GM12878 (cell line): ENCODE data around the gene STRA8. TPM values are rescaled to one million over a fixed set of nuclear protein-coding genes. Genes with fewer than 3 reads are reported as not detected.

Source experiments
- ASH2L ChIP-seq: fragments of 300-600, 200-600 bp; sonication (generic); IDR thresholded peaks from 2 replicates; pipeline ENCODE4 v1.6.1; 2017; ENCODE audit warnings: low read depth, mild to moderate bottlenecking, borderline replicate concordance
- BCLAF1 ChIP-seq: fragments of 450-650 bp; IDR thresholded peaks from 2 replicates; pipeline ENCODE4 v1.6.1; 2017; ENCODE audit warnings: antibody characterized with exemption, mild to moderate bottlenecking, moderate library complexity
- BMI1 ChIP-seq: fragments of 450-650 bp; IDR thresholded peaks from 2 replicates; pipeline ENCODE4 v1.6.1; 2016; ENCODE audit warnings: mild to moderate bottlenecking, moderate library complexity, borderline replicate concordance
- CEBPB ChIP-seq, 2 experiments: fragments of 150-350 bp in 1 of 2; IDR thresholded peaks; 2 replicates each; pipeline ENCODE4 v1.6.1; 2012 to 2014; ENCODE audit warnings: low read depth in 2 of 2, low read length in 2 of 2, borderline replicate concordance in 1 of 2, inconsistent platforms in 1 of 2
- CEBPZ ChIP-seq: fragments of 150-350 bp; IDR thresholded peaks from 2 replicates; pipeline ENCODE4 v1.6.1; 2016; ENCODE audit warnings: low read depth, low read length
- CHD4 ChIP-seq: fragments of 200-600 bp; sonication (generic); IDR thresholded peaks from 2 replicates; pipeline ENCODE4 v1.6.1; 2016; ENCODE audit warnings: mild to moderate bottlenecking
- ETV6 ChIP-seq, 2 experiments: fragments of 450-650 bp in 1 of 2; IDR thresholded peaks in 1 of 2; conservative IDR thresholded peaks in 1 of 2; 2 replicates each; pipeline ENCODE4 v1.6.1; 2014; ENCODE audit warnings: antibody characterized with exemption in 1 of 2, borderline replicate concordance in 1 of 2, low read depth in 1 of 2, mild to moderate bottlenecking in 1 of 2, moderate library complexity in 1 of 2
- HDAC6 ChIP-seq: fragments of 200-600 bp; sonication (generic); IDR thresholded peaks from one replicate; pipeline ENCODE4 v1.8.0; 2017; ENCODE audit warnings: antibody characterized with exemption; ENCODE audit not compliant: unreplicated experiment
- HDGF ChIP-seq: fragments of 450-650 bp; IDR thresholded peaks from 2 replicates; pipeline ENCODE4 v1.6.1; 2016; ENCODE audit warnings: antibody characterized with exemption
- MTA2 ChIP-seq: fragments of 450-650 bp; IDR thresholded peaks from 2 replicates; pipeline ENCODE4 v1.6.1; 2016; ENCODE audit warnings: low read depth, mild to moderate bottlenecking, moderate library complexity
- MTA3 ChIP-seq: IDR thresholded peaks from 2 replicates; pipeline ENCODE4 v1.6.1; 2012; ENCODE audit warnings: low read length, inconsistent platforms, borderline replicate concordance
- NBN ChIP-seq: fragments of 450-650 bp; IDR thresholded peaks from 2 replicates; pipeline ENCODE4 v1.6.1; 2016
- NKRF ChIP-seq: fragments of 450-650 bp; conservative IDR thresholded peaks from 2 replicates; pipeline ENCODE4 v1.6.1; 2017; ENCODE audit warnings: mild to moderate bottlenecking, moderate library complexity
- NR2C1 ChIP-seq: fragments of 450-650 bp; IDR thresholded peaks from 2 replicates; pipeline ENCODE4 v1.6.1; 2017; ENCODE audit warnings: antibody characterized with exemption, mild to moderate bottlenecking, moderate library complexity
- NR2F1 ChIP-seq: fragments of 450-650 bp; conservative IDR thresholded peaks from 2 replicates; pipeline ENCODE4 v1.6.1; 2017; ENCODE audit warnings: mild to moderate bottlenecking
- RAD21 ChIP-seq: IDR thresholded peaks from 2 replicates; pipeline ENCODE4 v1.6.1; 2011; ENCODE audit warnings: mild to moderate bottlenecking, low read depth, low read length, moderate library complexity; ENCODE audit not compliant: insufficient read depth
- SKIL ChIP-seq: fragments of 450-650 bp; IDR thresholded peaks from 2 replicates; pipeline ENCODE4 v1.6.1; 2017; ENCODE audit warnings: mild to moderate bottlenecking, low read depth, inconsistent platforms; ENCODE audit not compliant: poor library complexity, severe bottlenecking
- SRF ChIP-seq, 2 experiments: IDR thresholded peaks; 2 replicates each; pipeline ENCODE4 v1.6.1; 2011; ENCODE audit warnings: low read depth in 2 of 2, low read length in 2 of 2, mild to moderate bottlenecking in 1 of 2, moderate library complexity in 1 of 2
- STAT1 ChIP-seq: fragments of 450-650 bp; conservative IDR thresholded peaks from 2 replicates; pipeline ENCODE4 v1.6.1; 2014; ENCODE audit warnings: antibody characterized with exemption, mild to moderate bottlenecking
- YBX1 ChIP-seq: fragments of 450-650 bp; IDR thresholded peaks from 2 replicates; pipeline ENCODE4 v1.6.1; 2016; ENCODE audit warnings: antibody characterized with exemption
- ZSCAN29 ChIP-seq: fragments of 450-650 bp; IDR thresholded peaks from 2 replicates; pipeline ENCODE4 v1.6.1; 2017; ENCODE audit warnings: mild to moderate bottlenecking, moderate library complexity
- polyA plus RNA-seq, 11 experiments: library from polyadenylated mRNA; depleted of rRNA in 4 of 11; unstranded in 6 of 11; stranded (reverse) in 5 of 11; fragments of >200 nt; fragmentation: Nextera tagmentation in 4 of 11; fragmentation: Illumina TruSeq in 1 of 11; extraction: Ambion mirVana in 4 of 11; extraction: Trizol in 1 of 11; gene quantifications; 1 replicate in 1 of 11; 2 replicates in 10 of 11; pipeline versions ENCODE4 v1.2.1 to v1.2.3, GENCODE V29; 2011 to 2016; ENCODE audit warnings: inconsistent platforms in 2 of 11, missing spikeins in 2 of 11, low read depth in 1 of 11
- total RNA-seq, 4 experiments: library from RNA; depleted of rRNA in 3 of 4; stranded (reverse); fragments of >200 nt in 3 of 4; fragmentation: Illumina TruSeq in 1 of 4; extraction: Trizol in 1 of 4; gene quantifications; 2 replicates each; pipeline versions ENCODE4 v1.2.1 to v1.2.3, GENCODE V29; 2013 to 2021

The STRA8 gene
- total and polyA plus RNA-seq, 10 of the 15 experiments (the other 5 are each of a cell fraction or from before 2014, with no cell fraction given) = 0.15 TPM; not detected in 9

- TF ChIP-seq CEBPZ (no peak), CEBPB (IDR thresholded peaks at IDR 0.05; ENCODE audit: borderline replicate concordance in 1 of 2, low read depth in 2 of 2, low read length in 2 of 2) (no peak), NKRF (no peak), BCLAF1 (no peak), SKIL (no peak), MTA3 (no peak), NR2C1 (no peak), BMI1 (no peak), HDAC6 (no peak), MTA2 (no peak), CHD4 (no peak), YBX1 (no peak), HDGF (no peak), ETV6 (conservative IDR thresholded peaks at IDR 0.05 in 1 of 2, IDR thresholded peaks at IDR 0.05 in 1 of 2; ENCODE audit: borderline replicate concordance in 1 of 2, low read depth in 1 of 2) (no peak), NR2F1 (peak; percentile 61; the same call in 1 of the 2 replicates), ASH2L (no peak), NBN (peak; percentile 57; the same call in 1 of the 2 replicates), ZSCAN29 (no peak), STAT1 (no peak), SRF (IDR thresholded peaks at IDR 0.05; ENCODE audit: low read depth in 2 of 2, low read length in 2 of 2) (no peak), RAD21 (no peak)
Observed at GRCh38 chr7:135188298-135188984, 45.2 kb upstream of the STRA8 start (continued).
